Neuron (in vitro differentiated cells): Measurements from ENCODE around the gene TM9SF1.

ENCODE experiments used
- H2AFZ ChIP-seq: one replicate; pipeline ENCODE4 v1.6.1; 2013; ENCODE audit warnings: low read depth, mild to moderate bottlenecking, inconsistent platforms, low read length, moderate library complexity
- H3K27me3 ChIP-seq: one replicate; pipeline ENCODE4 v1.6.1; 2013; ENCODE audit warnings: low read length; ENCODE audit not compliant: insufficient read depth
- H3K36me3 ChIP-seq: one replicate; pipeline ENCODE4 v1.6.1; 2013; ENCODE audit warnings: low read length; ENCODE audit not compliant: insufficient read depth
- H3K4me1 ChIP-seq: one replicate; pipeline ENCODE4 v1.6.1; 2013; ENCODE audit warnings: low read length; ENCODE audit not compliant: insufficient read depth
- H3K4me3 ChIP-seq: 2 replicates; pipeline ENCODE4 v1.5.1; 2013; ENCODE audit warnings: mild to moderate bottlenecking, low read length, moderate library complexity
- H3K9me3 ChIP-seq: one replicate; pipeline ENCODE4 v1.6.1; 2013; ENCODE audit warnings: low read length

TM9SF1 gene

DNA sequence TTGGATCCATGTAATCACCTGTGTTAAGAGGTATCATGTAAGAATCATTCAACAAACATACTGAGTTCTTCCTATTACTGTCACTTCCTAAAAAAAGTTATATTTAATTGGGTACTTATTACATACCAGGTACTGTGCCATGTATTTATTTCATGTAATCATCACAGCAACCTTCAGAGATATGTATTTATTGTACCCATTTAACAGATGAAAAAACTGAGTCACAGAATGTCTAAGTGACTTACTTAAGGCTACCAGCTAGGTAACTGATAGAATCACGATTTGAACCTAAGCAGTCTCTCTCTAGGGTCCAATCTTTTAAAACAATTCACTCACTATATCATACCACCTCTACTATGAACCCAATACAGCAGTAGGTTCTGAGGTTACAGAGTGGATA, 50.8 kb downstream of the TM9SF1 start:
- Histone ChIP-seq H2AFZ (no peak overlapping the region), H3K27me3 (no peaks in the 10 kb centered on the region), H3K4me3 (no peak overlapping the region), H3K36me3 (peaks cover 26% of the 10 kb centered on the region), H3K9me3 (no peaks in the 10 kb centered on the region), H3K4me1 (peaks cover 30% of the 10 kb centered on the region)

DNA sequence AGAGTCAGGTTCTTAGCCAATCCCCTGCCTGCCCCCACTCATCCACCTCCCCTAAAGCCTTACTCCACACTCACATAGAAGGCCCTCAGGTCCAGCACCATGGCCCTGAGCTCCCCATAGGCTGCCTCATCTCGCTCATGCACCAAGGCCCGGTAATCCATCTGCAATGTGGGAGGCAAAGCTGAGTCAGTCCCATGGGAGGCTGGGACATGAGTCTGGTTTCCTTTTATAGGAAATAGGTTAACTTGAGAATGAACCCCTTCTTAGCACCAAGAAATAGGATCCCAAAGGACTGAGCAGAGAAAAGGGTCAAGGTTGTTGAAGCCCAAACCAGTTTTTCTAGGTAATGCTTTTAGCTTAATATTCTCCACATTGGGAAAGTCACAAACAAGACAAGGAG, 51.7 kb downstream of the TM9SF1 start:
- peaks cover 28% of the 10 kb centered on the region for H3K36me3 ChIP-seq
- H3K27me3 ChIP-seq: no peaks in the 10 kb centered on the region
- no peaks in the 10 kb centered on the region for H3K9me3 ChIP-seq

DNA sequence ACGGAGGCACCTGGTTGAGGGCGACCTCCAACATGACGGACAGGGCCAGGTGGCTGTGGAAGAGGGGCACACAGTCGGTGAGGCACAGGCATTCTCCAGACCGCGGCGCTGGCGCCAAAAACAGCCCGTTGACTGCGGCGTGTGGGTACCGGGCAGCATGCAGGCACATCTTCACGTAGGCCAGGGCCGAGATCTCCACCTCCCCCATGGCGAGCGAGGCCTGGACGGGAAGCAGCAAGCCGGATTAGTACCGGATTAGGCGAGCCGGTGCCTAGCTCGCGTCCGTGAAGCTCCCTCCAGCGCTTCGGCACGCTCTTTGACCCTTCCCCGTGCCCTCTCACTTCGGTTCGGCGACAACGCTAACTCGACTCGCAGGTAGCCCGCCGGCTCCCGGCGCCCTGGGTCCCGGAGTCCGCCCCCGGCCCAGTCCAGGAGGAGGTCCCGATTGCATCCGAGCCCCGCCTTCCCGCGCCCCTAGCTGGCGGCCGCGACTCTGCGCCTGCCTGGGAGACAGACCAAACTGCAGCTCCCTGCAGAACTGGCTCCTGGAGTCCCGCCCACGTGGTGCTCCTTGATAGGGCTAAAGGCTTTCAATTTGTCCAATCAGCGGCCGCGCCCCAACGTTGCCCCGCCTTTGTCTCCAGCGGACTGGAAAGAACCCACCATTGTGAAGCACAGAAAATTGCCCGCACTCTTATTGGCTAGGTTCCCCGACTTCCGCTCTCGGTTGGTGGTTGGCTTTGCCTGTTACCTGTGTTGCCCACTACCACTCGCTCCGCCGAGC, 54.0 kb downstream of the TM9SF1 start, which contains the start of gene EMC9:
Gene EMC9, minus strand, starts transcription at position 495 of the 784 bp plus-strand sequence. Its CDS starts 287 bp downstream, at position 208.
- H3K4me3 ChIP-seq: peak within 1 kb of the TSS; percentile 63

More for the DNA sequence above, 51.7 kb downstream of the TM9SF1 start:
- Histone ChIP-seq H3K4me1 (peaks cover 30% of the 10 kb centered on the region), H2AFZ (no peak overlapping the region), H3K4me3 (no peak overlapping the region)

DNA sequence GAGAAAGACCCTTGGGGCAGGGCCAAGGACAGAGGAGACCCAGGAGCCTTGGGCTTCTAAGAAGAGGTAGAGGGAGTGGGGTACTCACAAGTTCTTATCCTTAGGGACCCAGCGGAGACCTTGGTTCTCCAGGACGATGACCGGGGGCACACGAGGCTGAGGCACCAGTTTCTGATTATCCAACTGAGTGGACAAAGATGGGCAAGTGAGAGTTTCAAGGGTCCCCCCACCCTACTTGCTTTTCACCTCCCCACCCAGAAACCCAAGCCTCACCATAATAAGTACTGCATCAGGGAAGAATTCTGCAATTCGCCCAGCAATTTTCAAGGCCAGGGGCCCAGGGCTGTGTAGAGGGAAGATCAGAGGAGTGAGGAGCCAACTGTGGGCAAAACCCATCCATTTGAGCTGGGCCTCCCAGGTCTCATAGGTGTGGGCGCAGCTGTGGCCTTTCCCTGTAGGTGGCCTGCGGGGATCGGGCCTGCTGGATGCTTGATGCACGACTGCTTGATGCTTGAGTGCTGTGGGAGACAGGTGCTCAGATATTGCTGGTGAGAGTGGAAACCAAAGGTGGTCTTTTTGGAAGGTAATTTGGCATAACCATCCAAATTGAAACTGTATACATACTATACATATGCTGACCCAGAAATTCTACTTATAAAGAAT, 55.8 kb downstream of the TM9SF1 start:
- Histone ChIP-seq H3K4me3 (peak overlapping the region; percentile 63), H3K36me3 (peaks cover 29% of the 10 kb centered on the region), H3K9me3 (no peaks in the 10 kb centered on the region), H3K4me1 (peaks cover 18% of the 10 kb centered on the region), H3K27me3 (no peaks in the 10 kb centered on the region), H2AFZ (no peak overlapping the region)

More for the DNA sequence above, 54.0 kb downstream of the TM9SF1 start, which contains the start of gene EMC9:
- peaks cover 28% of the 10 kb centered on the region for H3K4me1 ChIP-seq
- H2AFZ ChIP-seq: peak within 1 kb of the TSS; percentile 1
- H3K9me3 ChIP-seq: no peaks in the 10 kb centered on the region
- no peaks in the 10 kb centered on the region for H3K27me3 ChIP-seq
- H3K36me3 ChIP-seq: peaks cover 34% of the 10 kb centered on the region
